Measurements from ENCODE around the gene SLC30A2.

GRCh38 chr1:26014179-26014578 lies 31.7 kb downstream of the SLC30A2 start:
- TF ChIP-seq CTCF (IDR thresholded peaks at IDR 0.05; ENCODE audit: poor library complexity, severe bottlenecking) (no peak), POLR2AphosphoS5 (IDR thresholded peaks at IDR 0.05) (no peak), EP300 (conservative IDR thresholded peaks at IDR 0.05; ENCODE audit: poor library complexity, severe bottlenecking) (no peak), EZH2 (IDR thresholded peaks at IDR 0.05; ENCODE audit: borderline replicate concordance, insufficient read depth, low read length, poor library complexity, severe bottlenecking) (no peak)
